K562 (cell line): Measurements from ENCODE around the gene MRPL11. TPM values are rescaled to one million over a fixed set of nuclear protein-coding genes. Genes with fewer than 3 reads are reported as not detected.

Experiments used
- ADNP ChIP-seq: fragments of 200-800 bp; sonication (Bioruptor generic); IDR thresholded peaks from 2 replicates; pipeline ENCODE4 v1.6.1; 2016; ENCODE audit warnings: missing genetic modification characterization, missing compliant biosample characterization
- CHD2 ChIP-seq: IDR thresholded peaks from 2 replicates; pipeline ENCODE4 v1.6.1; 2011; ENCODE audit warnings: low read depth, low read length
- GATA2 ChIP-seq: sonication (generic); formaldehyde crosslinking; IDR thresholded peaks from 2 replicates; pipeline ENCODE4 v1.4.0; 2020; ENCODE audit warnings: mild to moderate bottlenecking, missing genetic modification reagents
- KDM1A ChIP-seq, 2 experiments: fragments of 450-650 bp; IDR thresholded peaks; 2 replicates each; pipeline ENCODE4 v1.6.1; 2016; ENCODE audit warnings: mild to moderate bottlenecking in 2 of 2
- KDM4B ChIP-seq, 2 experiments: fragments of 450-650 bp in 1 of 2; sonication (generic) in 1 of 2; IDR thresholded peaks; 2 replicates each; pipeline ENCODE4 v1.6.1; 2016 to 2017; ENCODE audit warnings: borderline replicate concordance in 2 of 2, antibody characterized with exemption in 1 of 2, low read depth in 1 of 2, mild to moderate bottlenecking in 1 of 2
- MEIS2 ChIP-seq: fragments of 450-650 bp; IDR thresholded peaks from 2 replicates; pipeline ENCODE4 v1.6.1; 2014; ENCODE audit warnings: mild to moderate bottlenecking; ENCODE audit not compliant: partially characterized antibody
- NFATC3 ChIP-seq: fragments of 450-650 bp; IDR thresholded peaks from 2 replicates; pipeline ENCODE4 v1.6.1; 2017; ENCODE audit warnings: mild to moderate bottlenecking
- NUFIP1 ChIP-seq: fragments of 450-650 bp; IDR thresholded peaks from 2 replicates; pipeline ENCODE4 v1.6.1; 2018; ENCODE audit not compliant: partially characterized antibody
- PRPF4 ChIP-seq: fragments of 200-400 bp; formaldehyde crosslinking; IDR thresholded peaks from one replicate; pipeline ENCODE4 v1.6.1; 2017; ENCODE audit warnings: low read length, low read depth, mild to moderate bottlenecking; ENCODE audit not compliant: insufficient read depth, poor library complexity, severe bottlenecking
- SMC3 ChIP-seq: conservative IDR thresholded peaks from 2 replicates; pipeline ENCODE4 v1.6.1; 2011; ENCODE audit warnings: low read depth, low read length, improper control_type of control experiment; ENCODE audit not compliant: insufficient read depth
- ZEB2 ChIP-seq: fragments of 450-650 bp; IDR thresholded peaks from 2 replicates; pipeline ENCODE4 v1.6.1; 2016
- polyA plus RNA-seq, 8 experiments: library from polyadenylated mRNA; depleted of rRNA in 4 of 8; stranded (reverse) in 5 of 8; unstranded in 3 of 8; fragments of >200 nt; fragmentation: Nextera tagmentation in 2 of 8; fragmentation: Illumina TruSeq in 1 of 8; extraction: Ambion mirVana in 2 of 8; extraction: Trizol in 1 of 8; gene quantifications; 2 replicates each; pipeline versions ENCODE4 v1.2.1 to v1.2.3, GENCODE V29; 2011 to 2014; ENCODE audit warnings: inconsistent platforms in 1 of 8, missing spikeins in 1 of 8
- total RNA-seq, 7 experiments: library from RNA; depleted of rRNA in 6 of 7; stranded (reverse); fragments of >200 nt in 6 of 7; fragmentation: Illumina TruSeq in 2 of 7; extraction: Trizol in 2 of 7; gene quantifications; 2 replicates each; pipeline versions ENCODE4 v1.2.1 to v1.2.3, GENCODE V29; 2011 to 2021; ENCODE audit warnings: low replicate concordance in 1 of 7
- TF ChIP-seq, protein P1 (sequence below): fragments of 250-450 bp; sonication (Bioruptor Pico); IDR thresholded peaks from 2 replicates; pipeline ENCODE4 v1.5.0; 2022; ENCODE audit warnings: mild to moderate bottlenecking
- TF ChIP-seq, protein P2 (sequence below), 3 experiments: fragments of 200-800 bp in 1 of 3; sonication (Bioruptor generic) in 1 of 3; sonication (generic) in 1 of 3; formaldehyde crosslinking in 1 of 3; IDR thresholded peaks; 2 replicates each; pipeline versions ENCODE4 v1.6.1 to v1.8.0; 2016 to 2022; ENCODE audit warnings: mild to moderate bottlenecking in 2 of 3, missing compliant biosample characterization in 2 of 3, missing genetic modification characterization in 2 of 3, missing genetic modification reagents in 1 of 3
- TF ChIP-seq, protein P3 (sequence below): fragments of 250-450 bp; sonication (Bioruptor Pico); IDR thresholded peaks from 2 replicates; pipeline ENCODE4 v1.5.0; 2021; ENCODE audit warnings: mild to moderate bottlenecking, moderate library complexity
- TF ChIP-seq, protein P4 (sequence below), 2 experiments: fragments of 150-350 bp in 1 of 2; IDR thresholded peaks; 2 replicates each; pipeline ENCODE4 v1.6.1; 2012 to 2016; ENCODE audit warnings: low read depth in 2 of 2, low read length in 2 of 2, mild to moderate bottlenecking in 1 of 2, moderate library complexity in 1 of 2

Gene MRPL11
- total and polyA plus RNA-seq, 9 of the 15 experiments (the other 6 are each of a cell fraction or from before 2014, with no cell fraction given): 33.0 to 173 (median 91.9) TPM

DNA sequence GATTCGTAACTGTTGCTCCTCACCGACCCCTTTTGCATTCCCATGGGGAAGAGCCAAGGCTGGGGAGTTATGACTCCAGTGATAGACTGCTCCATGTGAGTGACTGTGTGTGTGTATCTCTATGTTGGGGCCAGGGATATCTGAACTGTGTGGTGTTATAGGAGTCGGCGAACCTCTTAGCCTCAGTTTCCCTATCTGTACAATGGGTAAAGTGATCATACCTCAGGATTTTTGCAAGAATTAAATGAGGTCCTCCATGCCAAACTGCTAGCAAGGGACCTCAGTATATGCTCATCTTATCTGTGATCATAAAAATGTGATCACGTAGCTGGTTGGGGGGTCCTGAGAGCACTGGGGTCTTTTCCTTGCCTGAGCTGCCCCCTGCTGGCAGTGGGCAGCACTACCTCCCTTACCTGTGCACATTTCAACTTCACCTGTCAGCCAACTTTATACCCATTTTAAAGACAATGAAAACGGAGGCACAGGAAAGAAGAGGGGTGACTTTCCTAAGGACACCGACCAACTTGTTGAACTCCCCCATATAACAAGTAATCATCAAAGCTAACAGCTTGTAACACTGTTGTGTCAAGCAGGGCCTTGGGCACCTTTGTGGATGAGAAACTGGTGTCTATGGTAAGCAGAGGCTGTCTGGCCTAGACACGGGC, 40.2 kb upstream of the MRPL11 start (continued):
- TF ChIP-seq, protein P1, sequence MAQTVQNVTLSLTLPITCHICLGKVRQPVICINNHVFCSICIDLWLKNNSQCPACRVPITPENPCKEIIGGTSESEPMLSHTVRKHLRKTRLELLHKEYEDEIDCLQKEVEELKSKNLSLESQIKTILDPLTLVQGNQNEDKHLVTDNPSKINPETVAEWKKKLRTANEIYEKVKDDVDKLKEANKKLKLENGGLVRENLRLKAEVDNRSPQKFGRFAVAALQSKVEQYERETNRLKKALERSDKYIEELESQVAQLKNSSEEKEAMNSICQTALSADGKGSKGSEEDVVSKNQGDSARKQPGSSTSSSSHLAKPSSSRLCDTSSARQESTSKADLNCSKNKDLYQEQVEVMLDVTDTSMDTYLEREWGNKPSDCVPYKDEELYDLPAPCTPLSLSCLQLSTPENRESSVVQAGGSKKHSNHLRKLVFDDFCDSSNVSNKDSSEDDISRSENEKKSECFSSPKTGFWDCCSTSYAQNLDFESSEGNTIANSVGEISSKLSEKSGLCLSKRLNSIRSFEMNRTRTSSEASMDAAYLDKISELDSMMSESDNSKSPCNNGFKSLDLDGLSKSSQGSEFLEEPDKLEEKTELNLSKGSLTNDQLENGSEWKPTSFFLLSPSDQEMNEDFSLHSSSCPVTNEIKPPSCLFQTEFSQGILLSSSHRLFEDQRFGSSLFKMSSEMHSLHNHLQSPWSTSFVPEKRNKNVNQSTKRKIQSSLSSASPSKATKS: 0 out of 2 replicates have a peak, but pooled peaks have one; percentile 1
- TF ChIP-seq NFATC3: no peak
- TF ChIP-seq, protein P2, sequence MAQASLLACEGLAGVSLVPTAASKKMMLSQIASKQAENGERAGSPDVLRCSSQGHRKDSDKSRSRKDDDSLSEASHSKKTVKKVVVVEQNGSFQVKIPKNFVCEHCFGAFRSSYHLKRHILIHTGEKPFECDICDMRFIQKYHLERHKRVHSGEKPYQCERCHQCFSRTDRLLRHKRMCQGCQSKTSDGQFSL (CRISPR knock-in tag; IDR thresholded peaks at IDR 0.05): no peak
- TF ChIP-seq, protein P2 (tag; IDR thresholded peaks at IDR 0.05): no peak
- TF ChIP-seq, protein P3, sequence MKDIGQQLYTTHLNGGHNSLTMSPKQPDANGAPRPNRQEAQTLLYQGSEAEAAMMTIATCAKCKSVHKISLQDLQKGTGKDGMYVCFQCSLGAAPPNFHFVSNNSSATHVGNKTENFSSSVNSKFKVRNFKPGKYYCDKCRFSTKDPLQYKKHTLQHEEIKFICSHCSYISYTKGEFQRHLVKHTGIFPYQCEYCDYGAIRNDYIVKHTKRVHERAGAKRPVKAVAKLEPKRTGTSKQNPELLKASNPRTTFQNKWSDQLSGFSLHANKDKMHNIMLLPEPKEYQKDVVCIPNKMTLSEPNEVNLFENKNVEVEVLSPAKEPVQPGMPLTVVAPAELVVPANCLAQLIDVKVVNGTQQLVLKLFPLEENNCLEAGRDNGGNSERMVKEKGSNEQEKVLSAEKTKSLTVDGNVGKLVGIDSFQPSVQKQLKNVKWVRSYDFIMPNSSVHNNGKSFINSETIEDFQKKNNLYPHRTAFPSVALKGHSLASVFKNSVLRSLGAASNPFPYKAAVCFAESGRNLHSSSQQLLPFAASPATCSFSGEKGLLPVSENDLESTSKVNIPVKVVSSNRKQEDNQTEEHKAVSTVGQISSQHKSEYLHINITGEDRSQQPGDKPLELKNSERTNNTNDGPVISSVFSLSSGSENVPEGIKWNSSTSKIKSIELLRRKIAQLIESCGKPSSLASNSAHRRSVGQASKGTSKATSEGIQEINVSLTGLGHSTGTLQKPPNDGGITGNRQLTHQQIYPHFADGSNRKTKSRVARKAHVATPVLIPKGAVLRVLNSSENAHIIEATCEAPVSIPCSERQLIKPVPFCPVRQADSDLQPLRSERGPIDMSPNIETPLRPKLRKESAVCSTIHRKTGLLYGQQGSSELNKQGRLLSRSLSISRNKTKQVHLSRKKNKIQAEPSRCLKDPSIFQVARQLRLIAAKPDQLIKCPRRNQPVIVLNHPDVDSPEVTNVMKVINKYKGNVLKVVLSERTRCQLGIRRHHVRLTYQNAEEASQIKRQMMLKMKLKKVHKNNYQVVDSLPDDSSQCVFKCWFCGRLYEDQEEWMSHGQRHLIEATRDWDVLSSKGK (CRISPR knock-in tag): no peak
- peak; percentile 78 to 82; a peak in 3 of 4 replicates for TF ChIP-seq KDM1A (IDR thresholded peaks at IDR 0.05)
- no peak for TF ChIP-seq GATA2 (CRISPR knock-in tag)
- no peak for TF ChIP-seq NUFIP1
- peak; percentile 85 for TF ChIP-seq MEIS2
- TF ChIP-seq, protein P4, sequence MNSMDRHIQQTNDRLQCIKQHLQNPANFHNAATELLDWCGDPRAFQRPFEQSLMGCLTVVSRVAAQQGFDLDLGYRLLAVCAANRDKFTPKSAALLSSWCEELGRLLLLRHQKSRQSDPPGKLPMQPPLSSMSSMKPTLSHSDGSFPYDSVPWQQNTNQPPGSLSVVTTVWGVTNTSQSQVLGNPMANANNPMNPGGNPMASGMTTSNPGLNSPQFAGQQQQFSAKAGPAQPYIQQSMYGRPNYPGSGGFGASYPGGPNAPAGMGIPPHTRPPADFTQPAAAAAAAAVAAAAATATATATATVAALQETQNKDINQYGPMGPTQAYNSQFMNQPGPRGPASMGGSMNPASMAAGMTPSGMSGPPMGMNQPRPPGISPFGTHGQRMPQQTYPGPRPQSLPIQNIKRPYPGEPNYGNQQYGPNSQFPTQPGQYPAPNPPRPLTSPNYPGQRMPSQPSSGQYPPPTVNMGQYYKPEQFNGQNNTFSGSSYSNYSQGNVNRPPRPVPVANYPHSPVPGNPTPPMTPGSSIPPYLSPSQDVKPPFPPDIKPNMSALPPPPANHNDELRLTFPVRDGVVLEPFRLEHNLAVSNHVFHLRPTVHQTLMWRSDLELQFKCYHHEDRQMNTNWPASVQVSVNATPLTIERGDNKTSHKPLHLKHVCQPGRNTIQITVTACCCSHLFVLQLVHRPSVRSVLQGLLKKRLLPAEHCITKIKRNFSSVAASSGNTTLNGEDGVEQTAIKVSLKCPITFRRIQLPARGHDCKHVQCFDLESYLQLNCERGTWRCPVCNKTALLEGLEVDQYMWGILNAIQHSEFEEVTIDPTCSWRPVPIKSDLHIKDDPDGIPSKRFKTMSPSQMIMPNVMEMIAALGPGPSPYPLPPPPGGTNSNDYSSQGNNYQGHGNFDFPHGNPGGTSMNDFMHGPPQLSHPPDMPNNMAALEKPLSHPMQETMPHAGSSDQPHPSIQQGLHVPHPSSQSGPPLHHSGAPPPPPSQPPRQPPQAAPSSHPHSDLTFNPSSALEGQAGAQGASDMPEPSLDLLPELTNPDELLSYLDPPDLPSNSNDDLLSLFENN (IDR thresholded peaks at IDR 0.05; ENCODE audit: low read depth in 2 of 2, low read length in 2 of 2): no peak
- no peak for TF ChIP-seq KDM4B (IDR thresholded peaks at IDR 0.05; ENCODE audit: borderline replicate concordance in 2 of 2, low read depth in 1 of 2)
- peak; percentile 34; the same call in 1 of the 2 replicates for TF ChIP-seq SMC3
- TF ChIP-seq CHD2: no peak
- peak; percentile 89 for TF ChIP-seq ADNP
- no peak for TF ChIP-seq PRPF4
- TF ChIP-seq ZEB2: peak; percentile 92
